Vagina (tissue), 2 donors: ENCODE results near the gene MEF2C. TPM values are rescaled to one million over a fixed set of nuclear protein-coding genes. Genes with fewer than 3 reads are reported as not detected.
A peak's percentile ranks its signal among the peaks of the same experiment; 100 is the strongest.

Source experiments
- DNase-seq, 2 donors: peaks; one replicate each; pipeline ENCODE4 v3.0.0-alpha.2; 2017; ENCODE audit errors: extremely low spot score in 2 of 2
- H3K27ac ChIP-seq: fragments of 200-600 bp; sonication (generic); one replicate; pipeline ENCODE4 v1.5.1; 2019
- H3K27me3 ChIP-seq: fragments of 200-600 bp; sonication (generic); one replicate; pipeline ENCODE4 v1.5.1; 2019
- H3K36me3 ChIP-seq, 2 donors: fragments of 200-600 bp; sonication (generic); one replicate each; pipeline ENCODE4 v1.5.1; 2017 to 2019
- H3K4me1 ChIP-seq: fragments of 200-600 bp; sonication (generic); one replicate; pipeline ENCODE4 v1.5.1; 2019
- H3K4me3 ChIP-seq, 2 donors: fragments of 200-600 bp; sonication (generic); 1 replicate in 1 of 2; 2 replicates in 1 of 2; pipeline ENCODE4 v1.5.1; 2016 to 2019
- H3K9me3 ChIP-seq: fragments of 200-600 bp; sonication (generic); one replicate; pipeline ENCODE4 v1.5.1; 2019
- CTCF ChIP-seq, 3 experiments: fragments of 450-650 bp in 2 of 3; fragments of 200-600 bp in 1 of 3; sonication (generic) in 1 of 3; IDR thresholded peaks; one replicate each; pipeline ENCODE4 v1.5.1; 2017 to 2019; ENCODE audit warnings: antibody characterized with exemption in 3 of 3, mild to moderate bottlenecking in 2 of 3, moderate library complexity in 2 of 3
- POLR2A ChIP-seq, 2 donors: fragments of 450-650 bp; IDR thresholded peaks; one replicate each; pipeline ENCODE4 v1.6.1; 2017; ENCODE audit warnings: antibody characterized with exemption in 2 of 2, mild to moderate bottlenecking in 2 of 2, moderate library complexity in 2 of 2
- POLR2AphosphoS5 ChIP-seq, 2 donors: sonication (generic); formaldehyde crosslinking; IDR thresholded peaks; one replicate each; pipeline ENCODE4 v1.9.0; 2017; ENCODE audit warnings: antibody characterized with exemption in 2 of 2, mild to moderate bottlenecking in 2 of 2, low read depth in 1 of 2; ENCODE audit not compliant: insufficient read depth in 1 of 2
- intact Hi-C: fragments of 100-400 bp; cut with DNase I; formaldehyde crosslinking; loops from one replicate; pipeline ENCODE4 v1.15.1; 2023
- total RNA-seq: library from RNA; depleted of rRNA; stranded (reverse); fragments of >200 nt; gene quantifications from one replicate; pipeline ENCODE4 v1.2.3, GENCODE V29; 2016

The MEF2C gene
- total RNA-seq, 1 donor from 2014 or later = 22.3 TPM

GRCh38 chr5:88838500-88838899, 44.5 kb downstream of the MEF2C start:
- no peaks in the 10 kb centered on the region for H3K36me3 ChIP-seq
- peaks cover 9% of the 10 kb centered on the region for H3K4me1 ChIP-seq
- no peaks in the 10 kb centered on the region for H3K27me3 ChIP-seq
- H3K4me3 ChIP-seq = no peak overlapping the region
- no peak overlapping the region for H3K27ac ChIP-seq
- intact Hi-C loops = no loop called here
- no peaks in the 10 kb centered on the region for H3K9me3 ChIP-seq
- no peak for TF ChIP-seq POLR2A (IDR thresholded peaks at IDR 0.05)
- no peak for TF ChIP-seq POLR2AphosphoS5 (IDR thresholded peaks at IDR 0.05; ENCODE audit: insufficient read depth in 1 of 2, low read depth in 1 of 2)
- TF ChIP-seq CTCF (IDR thresholded peaks at IDR 0.05) = no peak
- no peak for DNase-seq

- intact Hi-C loops = no loop called here
- TF ChIP-seq CTCF (IDR thresholded peaks at IDR 0.05) = no peak
- no peak for TF ChIP-seq POLR2A (IDR thresholded peaks at IDR 0.05)
- TF ChIP-seq POLR2AphosphoS5 (IDR thresholded peaks at IDR 0.05; ENCODE audit: insufficient read depth in 1 of 2, low read depth in 1 of 2) = no peak
- H3K27me3 ChIP-seq = no peaks in the 10 kb centered on the region
- no peaks in the 10 kb centered on the region for H3K9me3 ChIP-seq
- H3K4me3 ChIP-seq = no peak overlapping the region
- no peak for DNase-seq
- peak overlapping the region; percentile 20 for H3K27ac ChIP-seq
- no peaks in the 10 kb centered on the region for H3K36me3 ChIP-seq
- H3K4me1 ChIP-seq = peaks cover 16% of the 10 kb centered on the region
Observed at GRCh38 chr5:88837817-88838216, 45.2 kb downstream of the MEF2C start.

GRCh38 chr5:88837222-88837621, 45.8 kb downstream of the MEF2C start:
- no peak for DNase-seq
- intact Hi-C loops = no loop called here
- peaks cover 17% of the 10 kb centered on the region for H3K4me1 ChIP-seq

GRCh38 chr5:88836195-88836838, 46.7 kb downstream of the MEF2C start:
- Histone ChIP-seq H3K4me1 (peaks cover 17% of the 10 kb centered on the region), H3K27ac (peak overlapping the region; percentile 84), H3K9me3 (no peaks in the 10 kb centered on the region), H3K27me3 (no peaks in the 10 kb centered on the region), H3K36me3 (no peaks in the 10 kb centered on the region), H3K4me3 (peak overlapping the region in 1 of 2 donors; percentile 10)
- DNase-seq = no peak
- TF ChIP-seq POLR2A (IDR thresholded peaks at IDR 0.05) = no peak
- TF ChIP-seq POLR2AphosphoS5 (IDR thresholded peaks at IDR 0.05; ENCODE audit: insufficient read depth in 1 of 2, low read depth in 1 of 2) = no peak
- no peak for TF ChIP-seq CTCF (IDR thresholded peaks at IDR 0.05)
- intact Hi-C loops = no loop called here

More at GRCh38 chr5:88837222-88837621, 45.8 kb downstream of the MEF2C start:
- Histone ChIP-seq H3K27me3 (no peaks in the 10 kb centered on the region), H3K4me3 (no peak overlapping the region), H3K27ac (peak overlapping the region; percentile 84), H3K9me3 (no peaks in the 10 kb centered on the region), H3K36me3 (no peaks in the 10 kb centered on the region)
- no peak for TF ChIP-seq POLR2AphosphoS5 (IDR thresholded peaks at IDR 0.05; ENCODE audit: insufficient read depth in 1 of 2, low read depth in 1 of 2)
- TF ChIP-seq POLR2A (IDR thresholded peaks at IDR 0.05) = no peak
- TF ChIP-seq CTCF (IDR thresholded peaks at IDR 0.05) = no peak

GRCh38 chr5:88834499-88834898, 48.5 kb downstream of the MEF2C start:
- DNase-seq = no peak
- H3K4me1 ChIP-seq = peaks cover 17% of the 10 kb centered on the region
- intact Hi-C loops = no loop called here
- H3K4me3 ChIP-seq = no peak overlapping the region
- H3K27me3 ChIP-seq = no peaks in the 10 kb centered on the region
- no peaks in the 10 kb centered on the region for H3K36me3 ChIP-seq
- TF ChIP-seq POLR2A (IDR thresholded peaks at IDR 0.05) (no peak), CTCF (IDR thresholded peaks at IDR 0.05) (no peak)
- H3K9me3 ChIP-seq = no peaks in the 10 kb centered on the region
- H3K27ac ChIP-seq = peak overlapping the region; percentile 68
